Suprapubic skin (tissue), 3 donors: ENCODE data around the gene FSTL4.

Source experiments
- CTCF ChIP-seq, 2 donors: fragments of 200-600 bp in 1 of 2; fragments of 450-650 bp in 1 of 2; sonication (generic) in 1 of 2; IDR thresholded peaks; one replicate each; pipeline ENCODE4 v1.5.1; 2016 to 2019; ENCODE audit warnings: antibody characterized with exemption in 2 of 2, mild to moderate bottlenecking in 1 of 2, moderate library complexity in 1 of 2
- EP300 ChIP-seq: sonication (generic); formaldehyde crosslinking; IDR thresholded peaks from one replicate; pipeline ENCODE4 v1.6.1; 2017; ENCODE audit warnings: antibody characterized with exemption
- POLR2A ChIP-seq, 2 donors: fragments of 450-650 bp; IDR thresholded peaks; one replicate each; pipeline ENCODE4 v1.6.1; 2017; ENCODE audit warnings: antibody characterized with exemption in 2 of 2, mild to moderate bottlenecking in 2 of 2, moderate library complexity in 2 of 2

- TF ChIP-seq POLR2A (IDR thresholded peaks at IDR 0.05) = no peak
- no peak for TF ChIP-seq CTCF (IDR thresholded peaks at IDR 0.05)
- no peak for TF ChIP-seq EP300
Observed at GRCh38 chr5:133363807-133364587, 248.3 kb downstream of the FSTL4 start.
